Adipocyte (in vitro differentiated cells): ENCODE data around the gene ISG15.
"Not testable (repeated sequence)": the region's sequence is repeated elsewhere in the genome, so short reads cannot be mapped to it uniquely, and the experiment has no call there.

ENCODE experiments used
- DNase-seq: peaks from one replicate; pipeline ENCODE4 v3.0.0-alpha.2; 2015; ENCODE audit warnings: low read depth
- H3K27me3 ChIP-seq: replicated peaks from 2 replicates; pipeline ENCODE4 v1.7.0; 2013; ENCODE audit warnings: mild to moderate bottlenecking, low read length, moderate library complexity; ENCODE audit not compliant: control insufficient read depth, insufficient read depth
- H3K36me3 ChIP-seq: 2 replicates; pipeline ENCODE4 v1.7.0; 2013; ENCODE audit warnings: low read length, mild to moderate bottlenecking, moderate library complexity; ENCODE audit not compliant: control insufficient read depth, insufficient read depth, severe bottlenecking
- H3K4me1 ChIP-seq: 2 replicates; pipeline ENCODE4 v1.7.0; 2013; ENCODE audit warnings: mild to moderate bottlenecking, low read length, moderate library complexity; ENCODE audit not compliant: control insufficient read depth, insufficient read depth
- H3K4me3 ChIP-seq: 2 replicates; pipeline ENCODE4 v1.7.0; 2013; ENCODE audit warnings: mild to moderate bottlenecking, low read length, moderate library complexity
- H3K9ac ChIP-seq: 2 replicates; pipeline ENCODE4 v1.7.0; 2013; ENCODE audit warnings: mild to moderate bottlenecking, low read length, moderate library complexity
- H3K9me3 ChIP-seq: 2 replicates; pipeline ENCODE4 v1.7.0; 2013; ENCODE audit warnings: mild to moderate bottlenecking, low read length, moderate library complexity; ENCODE audit not compliant: control insufficient read depth

The ISG15 gene

GRCh38 chr1:1053682-1054081 is 40.4 kb downstream of the ISG15 start:
- Histone ChIP-seq H3K9me3 (no peaks in the 10 kb centered on the region), H3K9ac (no peak overlapping the region), H3K4me3 (no peak overlapping the region), H3K36me3 (no peaks in the 10 kb centered on the region), H3K4me1 (no peaks in the 10 kb centered on the region), H3K27me3 (peaks cover 12% of the 10 kb centered on the region)
- no peak for DNase-seq

GRCh38 chr1:1054099-1054700 is 40.9 kb downstream of the ISG15 start:
- H3K9me3 ChIP-seq, result no peaks in the 10 kb centered on the region
- H3K36me3 ChIP-seq, result no peaks in the 10 kb centered on the region
- no peak overlapping the region for H3K4me3 ChIP-seq
- no peak overlapping the region for H3K9ac ChIP-seq
- H3K27me3 ChIP-seq, result peaks cover 12% of the 10 kb centered on the region
- H3K4me1 ChIP-seq, result no peaks in the 10 kb centered on the region
- no peak for DNase-seq

- Histone ChIP-seq H3K4me1 (no peaks in the 10 kb centered on the region), H3K9ac (no peak overlapping the region), H3K27me3 (peaks cover 12% of the 10 kb centered on the region), H3K9me3 (no peaks in the 10 kb centered on the region), H3K36me3 (no peaks in the 10 kb centered on the region), H3K4me3 (no peak overlapping the region)
- DNase-seq, result no peak
Measured at GRCh38 chr1:1054971-1055370, 41.7 kb downstream of the ISG15 start.

- DNase-seq, result no peak
- no peaks in the 10 kb centered on the region for H3K36me3 ChIP-seq
- no peak overlapping the region for H3K4me3 ChIP-seq
- no peaks in the 10 kb centered on the region for H3K4me1 ChIP-seq
- H3K9me3 ChIP-seq, result no peaks in the 10 kb centered on the region
- no peak overlapping the region for H3K9ac ChIP-seq
- H3K27me3 ChIP-seq, result peaks cover 15% of the 10 kb centered on the region
Measured at GRCh38 chr1:1055841-1056736, 42.8 kb downstream of the ISG15 start.

- not testable (repeated sequence) for H3K4me1 ChIP-seq, H3K9me3 ChIP-seq, H3K4me3 ChIP-seq, DNase-seq, H3K36me3 ChIP-seq, H3K9ac ChIP-seq
- H3K27me3 ChIP-seq, result peaks cover 20% of the 10 kb centered on the region
Measured at GRCh38 chr1:1057769-1058087, 44.4 kb downstream of the ISG15 start.

- DNase-seq, result no peak
- Histone ChIP-seq H3K36me3 (no peaks in the 10 kb centered on the region), H3K9me3 (no peaks in the 10 kb centered on the region), H3K4me1 (no peaks in the 10 kb centered on the region), H3K27me3 (peaks cover 25% of the 10 kb centered on the region), H3K4me3 (no peak overlapping the region), H3K9ac (no peak overlapping the region)
Measured at GRCh38 chr1:1058088-1058905, 45.0 kb downstream of the ISG15 start.

- no peaks in the 10 kb centered on the region for H3K4me1 ChIP-seq
- no peaks in the 10 kb centered on the region for H3K9me3 ChIP-seq
- H3K9ac ChIP-seq, result no peak overlapping the region
- DNase-seq, result peak; percentile 56
- H3K36me3 ChIP-seq, result no peaks in the 10 kb centered on the region
- peak overlapping the region; percentile 47 for H3K4me3 ChIP-seq
- H3K27me3 ChIP-seq, result peaks cover 31% of the 10 kb centered on the region
Measured at GRCh38 chr1:1058921-1059493, 45.7 kb downstream of the ISG15 start.

- peak overlapping the region; percentile 62 for H3K4me3 ChIP-seq
- no peaks in the 10 kb centered on the region for H3K9me3 ChIP-seq
- peak; percentile 93 for DNase-seq
- no peaks in the 10 kb centered on the region for H3K4me1 ChIP-seq
- H3K27me3 ChIP-seq, result peaks cover 33% of the 10 kb centered on the region
- H3K36me3 ChIP-seq, result no peaks in the 10 kb centered on the region
- H3K9ac ChIP-seq, result no peak overlapping the region
Measured at GRCh38 chr1:1059494-1060280, 46.4 kb downstream of the ISG15 start.

GRCh38 chr1:1060281-1061000 is 47.1 kb downstream of the ISG15 start:
- no peak overlapping the region for H3K9ac ChIP-seq
- peaks cover 33% of the 10 kb centered on the region for H3K27me3 ChIP-seq
- no peaks in the 10 kb centered on the region for H3K4me1 ChIP-seq
- DNase-seq, result no peak
- H3K9me3 ChIP-seq, result no peaks in the 10 kb centered on the region
- H3K36me3 ChIP-seq, result no peaks in the 10 kb centered on the region
- no peak overlapping the region for H3K4me3 ChIP-seq

- no peak for DNase-seq
- Histone ChIP-seq H3K9ac (no peak overlapping the region), H3K4me3 (no peak overlapping the region), H3K9me3 (no peaks in the 10 kb centered on the region), H3K27me3 (peaks cover 31% of the 10 kb centered on the region), H3K4me1 (no peaks in the 10 kb centered on the region), H3K36me3 (no peaks in the 10 kb centered on the region)
Measured at GRCh38 chr1:1061682-1062345, 48.5 kb downstream of the ISG15 start.
